OCI-M2 (cell line): ENCODE results near the gene MOCOS.

ENCODE experiments used
- DNase-seq: peaks from one replicate; lab custom pipeline; 2025; ENCODE audit not compliant: unreplicated experiment; lab: John Stamatoyannopoulos, UW

MOCOS gene

GRCh38 chr18:36299015-36299414 lies 111.7 kb downstream of the MOCOS start:
- no peak for DNase-seq

- DNase-seq, result no peak
Measured at GRCh38 chr18:36300211-36300610, 112.9 kb downstream of the MOCOS start.

- DNase-seq, result no peak
Measured at GRCh38 chr18:36301884-36302283, 114.6 kb downstream of the MOCOS start.

GRCh38 chr18:36302676-36303075 lies 115.4 kb downstream of the MOCOS start:
- no peak for DNase-seq

- no peak for DNase-seq
Measured at GRCh38 chr18:36303211-36303844, 116.0 kb downstream of the MOCOS start.

GRCh38 chr18:36304723-36305122 lies 117.4 kb downstream of the MOCOS start:
- DNase-seq, result no peak

- no peak for DNase-seq
Measured at GRCh38 chr18:36305375-36305774, 118.1 kb downstream of the MOCOS start.

- DNase-seq, result no peak
Measured at GRCh38 chr18:36307513-36307912, 120.2 kb downstream of the MOCOS start.

GRCh38 chr18:36308711-36309435 lies 121.6 kb downstream of the MOCOS start:
- no peak for DNase-seq

- no peak for DNase-seq
Measured at GRCh38 chr18:36309436-36310391, 122.4 kb downstream of the MOCOS start.

- no peak for DNase-seq
Measured at GRCh38 chr18:36311026-36311570, 123.8 kb downstream of the MOCOS start.

- no peak for DNase-seq
Measured at GRCh38 chr18:36312806-36313395, 125.6 kb downstream of the MOCOS start.

- DNase-seq, result no peak
Measured at GRCh38 chr18:36314098-36314497, 126.8 kb downstream of the MOCOS start.

GRCh38 chr18:36314754-36315153 lies 127.5 kb downstream of the MOCOS start:
- DNase-seq, result no peak

- DNase-seq, result no peak
Measured at GRCh38 chr18:36315736-36316135, 128.4 kb downstream of the MOCOS start.

- DNase-seq, result no peak
Measured at GRCh38 chr18:36316246-36316645, 128.9 kb downstream of the MOCOS start.
